IMR-90 (cell line): ENCODE data around the gene DAG1. TPM values are rescaled to one million over a fixed set of nuclear protein-coding genes. Genes with fewer than 3 reads are reported as not detected.

Experiments
- ATAC-seq: fragments of 200-7000 bp; cut with Tn5 transposase; 2 replicates; pipeline ENCODE4 v1.9.1; 2020; ENCODE audit warnings: low read depth, mild to moderate bottlenecking, moderate library complexity
- BruUV-seq: library from RNA; stranded (reverse); fragments of 400-500 nt; replicated peaks from 2 replicates; lab custom pipeline; 2021; lab: Mats Ljungman, UMichigan
- CTCF ChIA-PET: fragments of 300-600 bp; formaldehyde crosslinking; extraction: SDS; loops from one replicate; lab custom pipeline; 2021; ENCODE audit warnings: antibody characterized with exemption; lab: Yijun Ruan, JAX
- POLR2A ChIA-PET: fragments of 300-600 bp; sonication (Branson Sonifier 250); formaldehyde crosslinking; loops from one replicate; lab custom pipeline; 2022; ENCODE audit warnings: antibody characterized with exemption; ENCODE audit not compliant: unreplicated experiment; lab: Charles Lee
- DNase-seq: peaks from one replicate; pipeline ENCODE4 v3.0.0; 2013
- H2AFZ ChIP-seq: replicated peaks from 2 replicates; pipeline ENCODE3; 2013; ENCODE audit warnings: low read length, mild to moderate bottlenecking; ENCODE audit not compliant: poor library complexity
- H2AK5ac ChIP-seq: 2 replicates; pipeline ENCODE4 v1.6.1; 2013; ENCODE audit warnings: low read depth, low read length, inconsistent platforms
- H2AK9ac ChIP-seq: replicated peaks from 2 replicates; pipeline ENCODE3; 2013; ENCODE audit warnings: mild to moderate bottlenecking, low read depth, low read length, moderate library complexity; ENCODE audit not compliant: poor library complexity
- H2BK120ac ChIP-seq: 2 replicates; pipeline ENCODE4 v1.6.1; 2013; ENCODE audit warnings: low read depth, low read length, inconsistent platforms
- H2BK15ac ChIP-seq: 3 replicates; pipeline ENCODE4 v1.6.1; 2013; ENCODE audit warnings: low read depth, low read length, inconsistent platforms
- H2BK20ac ChIP-seq: 2 replicates; pipeline ENCODE4 v1.6.1; 2013; ENCODE audit warnings: low read depth, mild to moderate bottlenecking, inconsistent platforms, low read length, moderate library complexity
- H2BK5ac ChIP-seq: 2 replicates; pipeline ENCODE4 v1.6.1; 2013; ENCODE audit warnings: mild to moderate bottlenecking, low read depth, low read length, inconsistent platforms; ENCODE audit not compliant: poor library complexity, severe bottlenecking
- H3K14ac ChIP-seq: replicated peaks from 2 replicates; pipeline ENCODE4 v1.6.1; 2013; ENCODE audit warnings: low read depth, low read length, inconsistent platforms
- H3K18ac ChIP-seq: 2 replicates; pipeline ENCODE4 v1.6.1; 2013; ENCODE audit warnings: low read depth, low read length, control low read depth
- H3K23ac ChIP-seq: 2 replicates; pipeline ENCODE4 v1.6.1; 2013; ENCODE audit warnings: low read depth, low read length, inconsistent platforms
- H3K27ac ChIP-seq: 2 replicates; pipeline ENCODE4 v1.5.1; 2013; ENCODE audit warnings: mild to moderate bottlenecking, control low read depth, low read length; ENCODE audit not compliant: insufficient read depth
- H3K27me3 ChIP-seq: 2 replicates; pipeline ENCODE4 v1.6.1; 2013; ENCODE audit warnings: low read length; ENCODE audit not compliant: control insufficient read depth, insufficient read depth
- H3K36me3 ChIP-seq: 2 replicates; pipeline ENCODE4 v1.6.1; 2013; ENCODE audit warnings: low read length, mixed read lengths; ENCODE audit not compliant: control insufficient read depth, insufficient read depth
- H3K4ac ChIP-seq: 2 replicates; pipeline ENCODE4 v1.6.1; 2013; ENCODE audit warnings: low read depth, low read length, inconsistent platforms
- H3K4me1 ChIP-seq: 2 replicates; pipeline ENCODE4 v1.6.1; 2013; ENCODE audit warnings: low read length, mixed read lengths; ENCODE audit not compliant: control insufficient read depth, insufficient read depth
- H3K4me2 ChIP-seq: 2 replicates; pipeline ENCODE4 v1.6.1; 2013; ENCODE audit warnings: low read depth, mild to moderate bottlenecking, control low read depth, low read length, moderate library complexity
- H3K4me3 ChIP-seq: 2 replicates; pipeline ENCODE4 v1.5.1; 2013; ENCODE audit warnings: low read depth, mild to moderate bottlenecking, control low read depth, low read length, moderate library complexity; ENCODE audit not compliant: insufficient read depth
- H3K56ac ChIP-seq: 2 replicates; pipeline ENCODE4 v1.6.1; 2013; ENCODE audit warnings: low read length, inconsistent platforms; ENCODE audit not compliant: insufficient read depth; ENCODE audit errors: extremely low read depth
- H3K79me1 ChIP-seq, 2 experiments: 2 replicates each; pipeline ENCODE4 v1.6.1; 2013; ENCODE audit warnings: low read length in 2 of 2, inconsistent platforms in 1 of 2, low read depth in 1 of 2
- H3K9ac ChIP-seq: 2 replicates; pipeline ENCODE4 v1.6.1; 2013; ENCODE audit warnings: low read depth, low read length, control low read depth
- H3K9me1 ChIP-seq: 2 replicates; pipeline ENCODE4 v1.6.1; 2013; ENCODE audit warnings: low read length, inconsistent platforms; ENCODE audit not compliant: insufficient read depth
- H3K9me3 ChIP-seq: 2 replicates; pipeline ENCODE4 v1.6.1; 2013; ENCODE audit warnings: low read length; ENCODE audit not compliant: control insufficient read depth, insufficient read depth
- H4K20me1 ChIP-seq: 2 replicates; pipeline ENCODE4 v1.6.1; 2013; ENCODE audit warnings: low read length, inconsistent platforms; ENCODE audit not compliant: insufficient read depth
- H4K5ac ChIP-seq: 2 replicates; pipeline ENCODE4 v1.6.1; 2013; ENCODE audit warnings: mild to moderate bottlenecking, low read depth, low read length, control low read depth
- H4K8ac ChIP-seq, 2 experiments: 2 replicates each; pipeline ENCODE4 v1.6.1; 2013; ENCODE audit warnings: low read depth in 2 of 2, low read length in 2 of 2, control low read depth in 1 of 2, inconsistent platforms in 1 of 2
- H4K91ac ChIP-seq: 2 replicates; pipeline ENCODE4 v1.6.1; 2013; ENCODE audit warnings: low read depth, low read length, inconsistent platforms; ENCODE audit not compliant: insufficient read depth
- CEBPB ChIP-seq: IDR thresholded peaks from 2 replicates; pipeline ENCODE4 v1.6.1; 2012; ENCODE audit warnings: low read depth, low read length, improper control_type of control experiment
- FOS ChIP-seq: fragments of 150-350 bp; IDR thresholded peaks from 2 replicates; pipeline ENCODE4 v1.6.1; 2016; ENCODE audit warnings: low read depth, low read length
- MAFK ChIP-seq: IDR thresholded peaks from 2 replicates; pipeline ENCODE4 v1.6.1; 2012; ENCODE audit warnings: low read depth, low read length, improper control_type of control experiment
- MAZ ChIP-seq: IDR thresholded peaks from 2 replicates; pipeline ENCODE4 v1.6.1; 2012; ENCODE audit warnings: low read depth, mild to moderate bottlenecking, low read length, improper control_type of control experiment, moderate library complexity, borderline replicate concordance
- MXI1 ChIP-seq: IDR thresholded peaks from 2 replicates; pipeline ENCODE4 v1.6.1; 2012; ENCODE audit warnings: low read depth, mild to moderate bottlenecking, low read length, moderate library complexity, borderline replicate concordance
- NFE2L2 ChIP-seq: fragments of 150-350 bp; IDR thresholded peaks from 2 replicates; pipeline ENCODE4 v1.6.1; 2016; ENCODE audit warnings: low read depth, mild to moderate bottlenecking, low read length
- POLR2A ChIP-seq: IDR thresholded peaks from 2 replicates; pipeline ENCODE4 v1.6.1; 2012; ENCODE audit warnings: mild to moderate bottlenecking, low read depth, low read length
- RAD21 ChIP-seq: IDR thresholded peaks from 2 replicates; pipeline ENCODE4 v1.6.1; 2012; ENCODE audit warnings: low read length, improper control_type of control experiment
- SMC3 ChIP-seq: fragments of 150-350 bp; IDR thresholded peaks from 2 replicates; pipeline ENCODE4 v1.6.1; 2016; ENCODE audit warnings: low read depth, mild to moderate bottlenecking, antibody characterized with exemption, low read length, moderate library complexity
- WGBS, 2 experiments: methylation state at CpG; one replicate each; pipeline versions ENCODE4 v1.1.5 to v1.1.7; 2013; ENCODE audit warnings: missing lambda C conversion rate in 2 of 2; ENCODE audit not compliant: insufficient read length in 1 of 2; ENCODE audit errors: extremely low coverage in 2 of 2; 5-methylcytosine and 5-hydroxymethylcytosine counted together
- dilution Hi-C: fragments of 300-500 bp; cut with HindIII; formaldehyde crosslinking; loops from one replicate; pipeline ENCODE4 v1.14.3; 2018; ENCODE audit warnings: low sequenced_read_pairs; ENCODE audit not compliant: unreplicated experiment
- in situ Hi-C: fragments of 300-500 bp; cut with MboI; formaldehyde crosslinking; loops from 3 replicates; pipeline ENCODE4 v1.14.3; 2019; ENCODE audit warnings: low sequenced_read_pairs, inconsistent platforms, mixed read lengths
- intact Hi-C: fragments of 100-400 bp; cut with micrococcal nuclease; formaldehyde crosslinking; loops from 2 replicates; pipeline ENCODE4 v1.10.0; 2022
- polyA plus RNA-seq, 3 experiments: library from polyadenylated mRNA; depleted of rRNA; stranded (reverse); fragments of >200 nt; gene quantifications; 2 replicates each; pipeline ENCODE4 v1.2.3, GENCODE V29; 2012; ENCODE audit warnings: low replicate concordance in 1 of 3
- total RNA-seq: library from RNA; depleted of rRNA; stranded (reverse); fragments of >200 nt; gene quantifications from 2 replicates; pipeline ENCODE4 v1.2.3, GENCODE V29; 2012
- TF ChIP-seq, protein P1 (sequence below): fragments of 150-350 bp; IDR thresholded peaks from 2 replicates; pipeline ENCODE4 v1.6.1; 2016; ENCODE audit warnings: low read depth, mild to moderate bottlenecking, low read length, moderate library complexity, borderline replicate concordance
- TF ChIP-seq, protein P2 (sequence below): conservative IDR thresholded peaks from 2 replicates; pipeline ENCODE4 v1.5.1; 2012; ENCODE audit warnings: mild to moderate bottlenecking, low read depth, low read length, improper control_type of control experiment
- TF ChIP-seq, protein P3 (sequence below): fragments of 150-350 bp; IDR thresholded peaks from 2 replicates; pipeline ENCODE4 v1.6.1; 2017; ENCODE audit warnings: mild to moderate bottlenecking, antibody characterized with exemption, low read length, low read depth

The DAG1 gene
- total and polyA plus RNA-seq, 2 of the 4 experiments (the other 2 are of a cell fraction): 31.0 to 40.2 TPM

DNA sequence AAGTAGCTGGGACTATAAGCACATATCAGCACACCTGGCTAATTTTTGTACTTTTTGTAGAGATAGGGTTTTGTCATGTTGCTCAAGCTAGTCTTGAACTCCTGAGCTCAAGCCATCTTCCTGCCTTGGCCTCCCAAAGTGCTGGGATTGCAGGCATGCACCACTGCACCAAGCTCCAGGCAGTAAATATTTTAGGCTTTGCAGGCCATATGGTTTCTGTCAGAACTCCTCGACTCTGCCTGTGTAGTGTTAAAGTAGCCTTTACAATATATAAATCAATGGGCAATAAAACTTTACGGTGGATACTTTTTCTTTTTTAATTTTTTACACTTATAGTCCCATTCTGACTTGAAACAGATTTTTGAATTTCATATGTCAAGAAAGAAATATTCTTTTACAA lies 41.6 kb downstream of the DAG1 start:
- Histone ChIP-seq H2AK9ac (no peak overlapping the region), H2BK20ac (no peak overlapping the region), H3K18ac (no peak overlapping the region), H2AK5ac (no peak overlapping the region), H3K4me2 (no peak overlapping the region), H3K27me3 (no peaks in the 10 kb centered on the region), H2BK120ac (no peak overlapping the region), H3K4ac (no peak overlapping the region), H4K91ac (no peak overlapping the region), H4K20me1 (no peaks in the 10 kb centered on the region; the same call in 1 of the 2 replicates), H2BK15ac (no peak overlapping the region), H3K9me1 (peaks cover 12% of the 10 kb centered on the region), H3K4me1 (no peaks in the 10 kb centered on the region), H3K14ac (no peak overlapping the region), H3K36me3 (peaks cover 6% of the 10 kb centered on the region; the same call in 1 of the 2 replicates), H3K56ac (no peak overlapping the region), H4K5ac (no peak overlapping the region), H3K79me1 (peaks cover 7 to 17% of the 10 kb centered on the region in 2 experiments; a peak in 3 of 4 replicates), H2AFZ (no peak overlapping the region), H4K8ac (no peak overlapping the region), H3K9ac (no peak overlapping the region), H3K27ac (no peak overlapping the region), H3K4me3 (no peak overlapping the region), H3K9me3 (no peaks in the 10 kb centered on the region), H2BK5ac (no peak overlapping the region), H3K23ac (no peak overlapping the region)
- TF ChIP-seq MAFK (no peak), MXI1 (no peak), FOS (no peak), RAD21 (no peak), MAZ (no peak), SMC3 (no peak), CEBPB (no peak), POLR2A (no peak), NFE2L2 (no peak)
- TF ChIP-seq, protein P1, sequence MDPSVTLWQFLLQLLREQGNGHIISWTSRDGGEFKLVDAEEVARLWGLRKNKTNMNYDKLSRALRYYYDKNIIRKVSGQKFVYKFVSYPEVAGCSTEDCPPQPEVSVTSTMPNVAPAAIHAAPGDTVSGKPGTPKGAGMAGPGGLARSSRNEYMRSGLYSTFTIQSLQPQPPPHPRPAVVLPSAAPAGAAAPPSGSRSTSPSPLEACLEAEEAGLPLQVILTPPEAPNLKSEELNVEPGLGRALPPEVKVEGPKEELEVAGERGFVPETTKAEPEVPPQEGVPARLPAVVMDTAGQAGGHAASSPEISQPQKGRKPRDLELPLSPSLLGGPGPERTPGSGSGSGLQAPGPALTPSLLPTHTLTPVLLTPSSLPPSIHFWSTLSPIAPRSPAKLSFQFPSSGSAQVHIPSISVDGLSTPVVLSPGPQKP: no peak
- TF ChIP-seq, protein P2, sequence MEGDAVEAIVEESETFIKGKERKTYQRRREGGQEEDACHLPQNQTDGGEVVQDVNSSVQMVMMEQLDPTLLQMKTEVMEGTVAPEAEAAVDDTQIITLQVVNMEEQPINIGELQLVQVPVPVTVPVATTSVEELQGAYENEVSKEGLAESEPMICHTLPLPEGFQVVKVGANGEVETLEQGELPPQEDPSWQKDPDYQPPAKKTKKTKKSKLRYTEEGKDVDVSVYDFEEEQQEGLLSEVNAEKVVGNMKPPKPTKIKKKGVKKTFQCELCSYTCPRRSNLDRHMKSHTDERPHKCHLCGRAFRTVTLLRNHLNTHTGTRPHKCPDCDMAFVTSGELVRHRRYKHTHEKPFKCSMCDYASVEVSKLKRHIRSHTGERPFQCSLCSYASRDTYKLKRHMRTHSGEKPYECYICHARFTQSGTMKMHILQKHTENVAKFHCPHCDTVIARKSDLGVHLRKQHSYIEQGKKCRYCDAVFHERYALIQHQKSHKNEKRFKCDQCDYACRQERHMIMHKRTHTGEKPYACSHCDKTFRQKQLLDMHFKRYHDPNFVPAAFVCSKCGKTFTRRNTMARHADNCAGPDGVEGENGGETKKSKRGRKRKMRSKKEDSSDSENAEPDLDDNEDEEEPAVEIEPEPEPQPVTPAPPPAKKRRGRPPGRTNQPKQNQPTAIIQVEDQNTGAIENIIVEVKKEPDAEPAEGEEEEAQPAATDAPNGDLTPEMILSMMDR: no peak
- TF ChIP-seq, protein P3, sequence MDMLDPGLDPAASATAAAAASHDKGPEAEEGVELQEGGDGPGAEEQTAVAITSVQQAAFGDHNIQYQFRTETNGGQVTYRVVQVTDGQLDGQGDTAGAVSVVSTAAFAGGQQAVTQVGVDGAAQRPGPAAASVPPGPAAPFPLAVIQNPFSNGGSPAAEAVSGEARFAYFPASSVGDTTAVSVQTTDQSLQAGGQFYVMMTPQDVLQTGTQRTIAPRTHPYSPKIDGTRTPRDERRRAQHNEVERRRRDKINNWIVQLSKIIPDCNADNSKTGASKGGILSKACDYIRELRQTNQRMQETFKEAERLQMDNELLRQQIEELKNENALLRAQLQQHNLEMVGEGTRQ: no peak
- dilution Hi-C loops (no loop called here), intact Hi-C loops (no loop called here), in situ Hi-C loops (no loop called here)
- ATAC-seq: no peak
- CTCF ChIA-PET: no interaction called here
- POLR2A ChIA-PET: no interaction called here
- DNase-seq: no peak
- no TSS peak for BruUV-seq
- no CpG with 5 or more reads among the region's 2 CpGs for WGBS, 2 experiments
